Tibial artery (tissue), 4 donors: ENCODE results near the gene CTSF.

Experiments
- DNase-seq, 2 donors: peaks; one replicate each; pipeline ENCODE4 v3.0.0-alpha.2; 2019
- H3K27ac ChIP-seq, 2 donors: fragments of 200-600 bp; sonication (generic) in 1 of 2; 1 replicate in 1 of 2; 2 replicates in 1 of 2; pipeline ENCODE4 v1.5.1; 2018 to 2019; ENCODE audit warnings: mild to moderate bottlenecking in 1 of 2
- H3K27me3 ChIP-seq, 2 donors: fragments of 200-600 bp; sonication (generic) in 1 of 2; one replicate each; pipeline versions ENCODE4 v1.5.1 to v1.6.0; 2016 to 2019
- H3K36me3 ChIP-seq, 3 donors: fragments of 200-600 bp; sonication (generic) in 2 of 3; one replicate each; pipeline ENCODE4 v1.5.1; 2016 to 2019; ENCODE audit warnings: mild to moderate bottlenecking in 2 of 3
- H3K4me1 ChIP-seq, 4 donors: fragments of 200-600 bp; sonication (generic) in 2 of 4; 1 replicate in 3 of 4; 2 replicates in 1 of 4; pipeline ENCODE4 v1.5.1; 2016 to 2019
- H3K4me3 ChIP-seq, 2 donors: fragments of 200-600 bp; sonication (generic) in 1 of 2; 1 replicate in 1 of 2; 2 replicates in 1 of 2; pipeline ENCODE4 v1.5.1; 2018 to 2019; ENCODE audit warnings: mild to moderate bottlenecking in 2 of 2
- H3K9me3 ChIP-seq, 3 donors: fragments of 200-600 bp; sonication (generic) in 1 of 3; one replicate each; pipeline ENCODE4 v1.5.1; 2016 to 2019
- CTCF ChIP-seq, 2 experiments: fragments of 200-600 bp in 1 of 2; fragments of 450-650 bp in 1 of 2; IDR thresholded peaks; one replicate each; pipeline ENCODE4 v1.5.1; 2017 to 2019; ENCODE audit warnings: antibody characterized with exemption in 2 of 2, mild to moderate bottlenecking in 1 of 2, moderate library complexity in 1 of 2
- intact Hi-C: fragments of 100-400 bp; cut with DNase I; formaldehyde crosslinking; loops from one replicate; pipeline ENCODE4 v1.15.0; 2023; ENCODE audit warnings: low total_unique reads

The CTSF gene

GRCh38 chr11:66562907-66563583, 5.4 kb downstream of the CTSF start:
- Histone ChIP-seq H3K36me3 (peaks cover 0 to 41% (median 3%) of the 10 kb centered on the region in 3 donors), H3K4me3 (no peak overlapping the region), H3K9me3 (no peaks in the 10 kb centered on the region), H3K27me3 (peaks cover 0 to 2% of the 10 kb centered on the region in 2 donors), H3K4me1 (peaks cover 0 to 22% (median 16%) of the 10 kb centered on the region in 4 donors), H3K27ac (no peak overlapping the region)
- TF ChIP-seq CTCF (IDR thresholded peaks at IDR 0.05) = no peak
- DNase-seq = no peak
- intact Hi-C loops = no loop called here

GRCh38 chr11:66562275-66562674, 6.1 kb downstream of the CTSF start:
- no peak for DNase-seq
- H3K36me3 ChIP-seq = peaks cover 0 to 41% (median 3%) of the 10 kb centered on the region in 3 donors
- H3K4me1 ChIP-seq = peaks cover 0 to 14% (median 12%) of the 10 kb centered on the region in 4 donors
- H3K27ac ChIP-seq = no peak overlapping the region
- no peaks in the 10 kb centered on the region for H3K9me3 ChIP-seq
- H3K27me3 ChIP-seq = peaks cover 0 to 10% of the 10 kb centered on the region in 2 donors
- no peak overlapping the region for H3K4me3 ChIP-seq
- TF ChIP-seq CTCF (IDR thresholded peaks at IDR 0.05) = no peak
- intact Hi-C loops = no loop called here

- peaks cover 0 to 41% (median 3%) of the 10 kb centered on the region in 3 donors for H3K36me3 ChIP-seq
- H3K9me3 ChIP-seq = no peaks in the 10 kb centered on the region
- TF ChIP-seq CTCF (IDR thresholded peaks at IDR 0.05) = no peak
- no peak for DNase-seq
- no peak overlapping the region for H3K27ac ChIP-seq
- peaks cover 0 to 13% (median 11%) of the 10 kb centered on the region in 4 donors for H3K4me1 ChIP-seq
- no peak overlapping the region for H3K4me3 ChIP-seq
- intact Hi-C loops = no loop called here
- H3K27me3 ChIP-seq = peaks cover 0 to 12% of the 10 kb centered on the region in 2 donors
Measured at GRCh38 chr11:66561975-66562248, 6.5 kb downstream of the CTSF start.

GRCh38 chr11:66561178-66561974, 7.0 kb downstream of the CTSF start:
- H3K9me3 ChIP-seq = no peaks in the 10 kb centered on the region
- H3K4me3 ChIP-seq = no peak overlapping the region
- H3K27me3 ChIP-seq = peaks cover 0 to 15% of the 10 kb centered on the region in 2 donors
- no peak for DNase-seq
- H3K36me3 ChIP-seq = peaks cover 0 to 41% (median 3%) of the 10 kb centered on the region in 3 donors
- no peak overlapping the region for H3K27ac ChIP-seq
- peaks cover 0 to 13% (median 11%) of the 10 kb centered on the region in 4 donors for H3K4me1 ChIP-seq
- intact Hi-C loops = no loop called here
- no peak for TF ChIP-seq CTCF (IDR thresholded peaks at IDR 0.05)

- no peak for DNase-seq
- Histone ChIP-seq H3K4me3 (no peak overlapping the region), H3K27me3 (peaks cover 0 to 24% of the 10 kb centered on the region in 2 donors), H3K4me1 (peaks cover 0 to 13% (median 11%) of the 10 kb centered on the region in 4 donors), H3K36me3 (peaks cover 0 to 28% (median 3%) of the 10 kb centered on the region in 3 donors), H3K9me3 (no peaks in the 10 kb centered on the region), H3K27ac (no peak overlapping the region)
- intact Hi-C loops = no loop called here
- TF ChIP-seq CTCF (IDR thresholded peaks at IDR 0.05) = no peak
Measured at GRCh38 chr11:66559866-66560676, 8.3 kb downstream of the CTSF start.
